Activated CD8-positive, alpha-beta T cell treated with anti-CD3 and anti-CD28 coated beads for 36 hours (primary cell): ENCODE results near the gene MS4A8. TPM values are rescaled to one million over a fixed set of nuclear protein-coding genes. Genes with fewer than 3 reads are reported as not detected.
"Not testable (repeated sequence)": the region's sequence is repeated elsewhere in the genome, so short reads cannot be mapped to it uniquely, and the experiment has no call there.

Experiments
- ATAC-seq: fragments of 200-7000 bp; cut with Tn5 transposase; one replicate; pipeline ENCODE4 v1.10.0; 2021; ENCODE audit warnings: mild to moderate bottlenecking, moderate library complexity
- CTCF ChIA-PET: fragments of 350-600 bp; sonication (Branson Sonifier 250); formaldehyde crosslinking; loops from one replicate; lab custom pipeline; 2021; ENCODE audit warnings: antibody characterized with exemption; lab: Charles Lee
- POLR2A ChIA-PET: fragments of 350-600 bp; sonication (Branson Sonifier 250); formaldehyde crosslinking; loops from one replicate; lab custom pipeline; 2021; ENCODE audit warnings: antibody characterized with exemption; lab: Charles Lee
- DNase-seq: peaks from one replicate; pipeline ENCODE4 v3.0.0-alpha.2; 2020
- H3K27ac Mint-ChIP-seq: one replicate; pipeline ENCODE4 v1.8.0; 2021; ENCODE audit warnings: mild to moderate bottlenecking, mixed read lengths
- H3K27me3 Mint-ChIP-seq: one replicate; pipeline ENCODE4 v1.8.0; 2021; ENCODE audit warnings: mixed read lengths
- H3K36me3 Mint-ChIP-seq: one replicate; pipeline ENCODE4 v1.8.0; 2021; ENCODE audit warnings: low read depth, mixed read lengths
- H3K4me1 Mint-ChIP-seq: one replicate; pipeline ENCODE4 v1.8.0; 2021; ENCODE audit warnings: low read depth, mixed read lengths
- H3K4me3 Mint-ChIP-seq: one replicate; pipeline ENCODE4 v1.8.0; 2021; ENCODE audit warnings: mild to moderate bottlenecking, moderate library complexity, mixed read lengths
- H3K9me3 Mint-ChIP-seq: one replicate; pipeline ENCODE4 v1.8.0; 2021; ENCODE audit warnings: mixed read lengths
- CTCF ChIP-seq: fragments of 200-600 bp; IDR thresholded peaks from one replicate; pipeline ENCODE4 v1.8.0; 2022; ENCODE audit warnings: antibody characterized with exemption, mild to moderate bottlenecking
- intact Hi-C: fragments of 100-400 bp; cut with micrococcal nuclease; formaldehyde crosslinking; loops from one replicate; pipeline ENCODE4 v1.10.0; 2022
- total RNA-seq, 2 experiments: library from RNA; stranded (reverse); gene quantifications; one replicate each; pipeline ENCODE4 v1.2.3, GENCODE V29; 2021

The MS4A8 gene
- total RNA-seq, 2 experiments from 2014 or later: not detected

GRCh38 chr11:60757231-60757800, 57.9 kb downstream of the MS4A8 start:
- DNase-seq (no peak), ATAC-seq (no peak)
- Mint-ChIP-seq H3K27ac (no peak overlapping the region), H3K9me3 (no peaks in the 10 kb centered on the region), H3K36me3 (no peaks in the 10 kb centered on the region), H3K27me3 (peaks cover 22% of the 10 kb centered on the region), H3K4me1 (no peaks in the 10 kb centered on the region), H3K4me3 (no peak overlapping the region)
- CTCF ChIA-PET: interaction anchor here (1.1 to 2.1 kb wide), 7 partner anchors 9 to 84 kb away, joined by 3 to 9 read pairs (median 4); no protein-coding TSS in a partner anchor
- intact Hi-C loops: no loop called here
- no peak for TF ChIP-seq CTCF
- POLR2A ChIA-PET: no interaction called here

- H3K4me1 Mint-ChIP-seq, POLR2A ChIA-PET, H3K4me3 Mint-ChIP-seq, ATAC-seq, H3K9me3 Mint-ChIP-seq, DNase-seq, H3K27ac Mint-ChIP-seq, H3K36me3 Mint-ChIP-seq, intact Hi-C loops: not testable (repeated sequence)
- peaks cover 22% of the 10 kb centered on the region for H3K27me3 Mint-ChIP-seq
- CTCF ChIA-PET: interaction anchor here (1.1 kb wide), 1 partner anchor 10 kb away, joined by 4 read pairs; no protein-coding TSS in a partner anchor
Measured at GRCh38 chr11:60758671-60759070, 59.3 kb downstream of the MS4A8 start.

- DNase-seq, ATAC-seq, H3K9me3 Mint-ChIP-seq, H3K27ac Mint-ChIP-seq, H3K4me1 Mint-ChIP-seq, H3K36me3 Mint-ChIP-seq, H3K4me3 Mint-ChIP-seq, POLR2A ChIA-PET: not testable (repeated sequence)
- intact Hi-C loops: loop anchor here (10.0 kb wide), 1 partner anchor 65 kb away; no protein-coding TSS in a partner anchor
- CTCF ChIA-PET: interaction anchor here (9.7 kb wide), 1 partner anchor 17 kb away, joined by 116 read pairs; no protein-coding TSS in a partner anchor
- H3K27me3 Mint-ChIP-seq: peaks cover 24% of the 10 kb centered on the region
Measured at GRCh38 chr11:60759438-60760225, 60.2 kb downstream of the MS4A8 start.

GRCh38 chr11:60761436-60762190, 62.2 kb downstream of the MS4A8 start:
- CTCF ChIA-PET: interaction anchor here (1.0 to 9.7 kb wide), 5 partner anchors 15 to 69 kb away, joined by 3 to 116 read pairs (median 4); partner anchors contain the start of gene MS4A8

More at GRCh38 chr11:60761436-60762190, 62.2 kb downstream of the MS4A8 start:
- Mint-ChIP-seq H3K27ac (no peak overlapping the region), H3K27me3 (peaks cover 25% of the 10 kb centered on the region), H3K36me3 (no peaks in the 10 kb centered on the region), H3K4me3 (no peak overlapping the region), H3K9me3 (no peaks in the 10 kb centered on the region), H3K4me1 (no peaks in the 10 kb centered on the region)
- POLR2A ChIA-PET: no interaction called here
- ATAC-seq (no peak), DNase-seq (no peak)
- no peak for TF ChIP-seq CTCF
- intact Hi-C loops: loop anchor here (10.0 kb wide), 1 partner anchor 63 kb away; no protein-coding TSS in a partner anchor
